Measurements from ENCODE around the gene PJA1.

The PJA1 gene, protein sequence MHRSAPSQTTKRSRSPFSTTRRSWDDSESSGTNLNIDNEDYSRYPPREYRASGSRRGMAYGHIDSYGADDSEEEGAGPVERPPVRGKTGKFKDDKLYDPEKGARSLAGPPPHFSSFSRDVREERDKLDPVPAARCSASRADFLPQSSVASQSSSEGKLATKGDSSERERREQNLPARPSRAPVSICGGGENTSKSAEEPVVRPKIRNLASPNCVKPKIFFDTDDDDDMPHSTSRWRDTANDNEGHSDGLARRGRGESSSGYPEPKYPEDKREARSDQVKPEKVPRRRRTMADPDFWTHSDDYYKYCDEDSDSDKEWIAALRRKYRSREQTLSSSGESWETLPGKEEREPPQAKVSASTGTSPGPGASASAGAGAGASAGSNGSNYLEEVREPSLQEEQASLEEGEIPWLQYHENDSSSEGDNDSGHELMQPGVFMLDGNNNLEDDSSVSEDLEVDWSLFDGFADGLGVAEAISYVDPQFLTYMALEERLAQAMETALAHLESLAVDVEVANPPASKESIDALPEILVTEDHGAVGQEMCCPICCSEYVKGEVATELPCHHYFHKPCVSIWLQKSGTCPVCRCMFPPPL

DNA sequence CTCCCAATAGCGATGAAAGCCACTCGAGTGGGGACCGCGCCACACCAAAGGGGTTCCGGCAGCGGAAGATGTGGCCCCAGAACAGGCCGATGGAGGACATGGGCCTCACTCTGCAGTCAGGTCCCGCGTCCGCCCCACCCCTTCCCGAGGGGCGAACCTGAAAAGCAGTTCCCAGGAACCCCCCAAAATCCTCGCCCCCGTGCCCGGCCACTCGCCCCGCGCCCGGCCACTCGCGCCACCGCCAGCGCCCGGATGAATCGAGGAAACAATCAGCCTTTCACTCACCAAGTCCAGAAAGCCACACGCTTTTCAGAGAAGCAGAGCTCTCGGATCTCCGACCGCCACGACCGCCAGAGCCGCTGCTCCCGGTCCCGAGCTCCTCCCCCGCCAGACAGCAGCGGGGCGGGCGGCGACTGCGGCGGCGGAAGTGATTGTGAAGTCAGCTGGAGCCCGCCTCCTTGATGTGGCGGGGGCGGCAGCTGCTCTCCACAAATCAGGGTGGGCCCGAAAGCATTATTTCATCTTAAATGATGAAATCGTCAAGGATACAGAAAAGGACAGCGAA lies at the start of gene PJA1:
Gene PJA1 (minus strand): TSS at position 367 of the 565 bp plus-strand sequence. CDS start 2,380 bp downstream, outside the sequence.
- peak in 1 of 2 experiments; percentile 75 for DNase-seq

GRCh38 chrX:69214463-69214862 lies 49.2 kb upstream of the PJA1 start:
- no peak for DNase-seq

DNA sequence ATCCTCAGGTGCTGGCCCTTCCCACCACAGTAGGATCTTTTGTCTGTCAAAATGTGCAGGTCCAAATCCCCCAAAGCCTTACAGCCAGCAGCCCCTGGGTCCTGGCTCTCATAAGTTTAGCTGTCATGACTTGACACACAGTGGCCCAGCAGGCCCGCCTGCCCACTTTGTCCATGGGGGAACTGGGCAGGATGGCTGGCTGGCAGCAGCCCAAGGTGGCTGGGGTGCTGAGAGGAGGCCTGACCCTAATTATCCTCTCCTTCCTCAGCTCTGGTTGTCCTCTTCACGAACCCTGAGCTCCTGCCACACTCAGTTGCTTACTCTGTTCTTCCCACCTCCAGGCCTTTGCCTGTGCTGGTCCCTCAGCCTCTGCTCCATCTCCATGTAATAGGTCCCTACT lies 46.4 kb upstream of the PJA1 start:
- DNase-seq, result no peak

GRCh38 chrX:69210581-69210980 lies 45.3 kb upstream of the PJA1 start:
- DNase-seq, result no peak

DNA sequence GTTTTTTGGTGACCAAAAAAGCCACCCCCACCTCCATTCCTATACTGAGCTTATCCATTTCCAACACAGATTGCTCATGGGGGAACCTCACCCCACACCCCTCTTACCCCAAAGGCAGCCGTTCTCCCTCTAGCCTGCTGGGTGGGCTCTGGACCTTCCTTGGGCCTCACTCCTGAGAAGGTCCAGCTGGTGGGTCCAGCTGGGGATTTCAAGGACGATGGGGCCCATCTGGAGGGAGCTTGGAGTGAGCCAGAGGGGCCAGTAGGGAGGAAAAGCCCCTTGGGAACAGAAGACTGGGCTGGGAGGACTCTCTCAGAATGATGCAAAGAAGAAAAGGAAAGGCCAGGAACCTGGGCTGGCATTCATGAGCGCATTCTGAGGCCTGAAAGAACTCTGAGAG lies 42.0 kb upstream of the PJA1 start:
- no peak for DNase-seq

DNA sequence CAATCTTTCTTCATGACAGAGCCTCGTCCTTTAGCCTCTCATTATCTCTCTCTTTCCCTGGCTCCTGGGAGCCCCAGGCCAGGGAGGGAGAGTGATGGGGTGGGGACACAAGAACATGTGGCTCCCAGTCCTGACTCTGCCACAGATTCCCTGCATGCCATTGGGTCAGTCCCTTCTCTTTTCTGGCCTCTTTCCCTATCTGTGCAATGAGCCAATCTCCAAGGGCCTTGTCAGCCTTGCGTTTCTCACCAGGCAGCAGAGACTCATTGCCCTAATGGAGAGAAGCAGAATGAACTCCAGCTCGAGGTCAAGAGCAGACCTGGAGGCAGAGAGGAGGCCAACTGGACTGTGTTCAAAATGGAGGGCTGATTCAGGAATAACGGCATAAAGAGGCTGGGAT lies 38.4 kb upstream of the PJA1 start:
- no peak for DNase-seq

DNA sequence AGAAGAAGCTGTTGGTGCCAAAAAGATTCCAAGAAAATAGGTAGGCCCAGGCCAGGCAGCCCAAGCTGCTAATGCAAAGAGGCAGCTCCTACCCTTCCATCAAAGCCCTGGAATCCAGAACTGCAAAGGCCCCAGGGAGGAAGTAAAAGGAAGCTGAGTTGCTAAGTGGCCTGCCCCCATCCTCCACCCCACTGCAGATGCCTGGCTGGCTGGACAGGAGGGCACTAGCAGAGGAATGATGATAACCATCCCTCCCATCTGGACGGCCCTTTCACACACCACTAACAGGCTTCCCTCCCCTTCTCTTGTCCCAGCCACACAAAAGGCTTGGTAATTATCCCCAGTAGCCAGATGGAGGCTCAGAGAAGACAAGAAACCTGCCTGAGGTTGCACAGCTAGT lies 32.4 kb upstream of the PJA1 start:
- DNase-seq, result no peak

GRCh38 chrX:69196666-69197065 lies 31.4 kb upstream of the PJA1 start:
- DNase-seq, result no peak

- no peak for DNase-seq
Observed at GRCh38 chrX:69195810-69196209, 30.6 kb upstream of the PJA1 start.

- DNase-seq, result no peak
Observed at GRCh38 chrX:69195192-69195591, 29.9 kb upstream of the PJA1 start.

GRCh38 chrX:69192603-69193002 lies 27.4 kb upstream of the PJA1 start:
- DNase-seq, result no peak

DNA sequence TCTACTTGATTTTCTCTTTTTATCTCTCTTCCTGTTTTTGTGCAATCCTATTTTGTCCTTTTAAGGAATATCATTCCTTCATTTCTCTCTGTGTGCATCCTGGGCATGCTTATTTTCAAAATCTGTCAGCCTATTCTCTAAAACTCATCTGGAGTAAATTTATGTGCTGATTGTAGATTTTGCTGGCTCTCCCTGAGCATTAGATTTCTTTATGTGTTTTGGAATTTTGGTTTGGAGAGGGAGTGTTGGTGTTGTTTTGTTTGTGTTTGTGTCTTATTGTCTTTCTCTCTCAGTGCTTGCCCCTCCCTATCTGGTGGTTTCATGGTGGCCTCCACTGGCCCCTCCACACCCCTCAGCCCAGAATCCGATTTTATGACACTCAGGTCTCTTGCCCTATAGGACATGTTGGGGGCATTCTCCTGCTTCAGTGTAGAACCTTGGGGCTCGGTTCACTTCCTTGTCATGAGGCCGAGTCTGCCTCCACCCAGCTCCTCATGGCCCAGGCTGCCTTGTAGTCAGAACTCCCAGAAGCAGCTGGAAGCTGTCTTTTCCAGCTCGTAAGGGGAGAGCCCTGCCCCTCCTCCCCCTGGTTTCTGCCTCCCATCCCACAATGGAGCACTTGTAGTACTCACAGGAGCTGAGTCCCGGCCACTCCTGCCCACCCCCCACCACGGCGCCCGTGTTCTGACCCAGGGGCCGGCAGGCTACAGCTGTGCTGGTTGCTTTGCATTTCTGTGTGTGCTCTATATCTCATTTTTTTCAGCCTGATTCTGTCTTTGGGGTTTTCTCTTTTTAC lies 24.5 kb upstream of the PJA1 start:
- DNase-seq, result peak in 1 of 2 experiments; percentile 3

GRCh38 chrX:69186651-69187050 lies 21.4 kb upstream of the PJA1 start:
- DNase-seq, result no peak

GRCh38 chrX:69185886-69186285 lies 20.6 kb upstream of the PJA1 start:
- DNase-seq, result no peak

- DNase-seq, result no peak
Observed at GRCh38 chrX:69185141-69185540, 19.9 kb upstream of the PJA1 start.

DNA sequence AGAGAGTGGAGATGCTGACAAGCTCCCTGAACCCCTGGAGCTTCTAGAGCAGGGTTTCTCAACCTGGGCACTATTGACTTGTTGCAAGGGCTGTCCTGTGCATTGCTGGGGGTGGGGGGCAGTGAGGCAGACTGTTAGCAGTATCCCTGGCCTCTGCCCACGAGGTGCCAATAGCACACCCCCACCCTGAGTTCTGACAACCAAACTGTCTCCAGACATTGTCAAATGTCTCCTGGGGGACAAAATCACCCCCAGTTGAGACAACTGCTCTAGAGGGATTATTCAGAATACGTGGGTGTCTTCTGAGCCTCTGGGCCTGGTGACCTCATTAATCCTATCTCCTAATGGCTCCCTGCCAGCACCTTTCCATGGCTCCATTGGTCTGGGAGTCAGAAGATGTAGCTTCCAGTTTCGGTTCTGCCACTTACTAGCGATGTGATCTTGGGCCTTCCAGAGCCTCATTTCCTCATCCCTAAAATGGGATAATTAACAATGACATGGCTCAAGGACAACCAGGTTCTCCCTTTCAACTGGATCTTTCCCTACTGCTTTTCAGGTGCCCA lies 17.6 kb upstream of the PJA1 start:
- DNase-seq, result no peak

- DNase-seq, result peak; percentile 40 to 64
Observed at GRCh38 chrX:69179380-69179911, 14.2 kb upstream of the PJA1 start.

GRCh38 chrX:69178592-69178991 lies 13.3 kb upstream of the PJA1 start:
- DNase-seq, result no peak

DNA sequence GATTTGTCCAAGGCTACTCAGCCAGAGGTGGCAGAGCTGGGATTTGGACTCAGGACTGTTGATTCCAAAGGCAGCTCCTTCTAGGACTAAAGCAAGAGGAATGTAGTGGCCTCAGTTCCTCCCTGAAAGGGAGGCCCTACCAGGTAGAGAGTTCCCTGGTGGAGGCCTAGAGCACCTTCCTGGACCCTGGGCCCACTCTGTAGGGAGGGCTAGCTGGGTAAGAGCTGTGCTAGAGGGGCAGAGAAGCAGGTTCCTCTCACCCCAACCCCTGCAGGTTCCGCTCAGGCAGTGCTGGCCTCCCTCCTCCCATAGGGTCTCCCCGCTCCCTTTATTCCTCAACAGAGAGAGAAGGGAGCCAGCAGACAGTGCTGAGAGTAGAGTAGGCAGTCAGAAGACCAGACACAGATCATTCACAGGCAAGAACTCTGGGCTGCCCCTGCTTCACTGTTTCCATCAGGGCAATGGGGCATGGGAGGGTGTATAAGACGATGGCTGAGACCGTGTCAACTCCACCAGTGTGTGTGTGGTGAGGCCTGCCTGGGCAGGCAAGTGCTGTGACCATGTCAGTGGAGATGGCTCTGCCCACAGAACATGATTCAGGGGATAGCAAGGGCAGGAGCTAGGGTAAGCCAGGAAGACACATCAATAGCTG lies 12.4 kb upstream of the PJA1 start:
- no peak for DNase-seq

- no peak for DNase-seq
Observed at GRCh38 chrX:69176053-69176452, 10.8 kb upstream of the PJA1 start.

DNA sequence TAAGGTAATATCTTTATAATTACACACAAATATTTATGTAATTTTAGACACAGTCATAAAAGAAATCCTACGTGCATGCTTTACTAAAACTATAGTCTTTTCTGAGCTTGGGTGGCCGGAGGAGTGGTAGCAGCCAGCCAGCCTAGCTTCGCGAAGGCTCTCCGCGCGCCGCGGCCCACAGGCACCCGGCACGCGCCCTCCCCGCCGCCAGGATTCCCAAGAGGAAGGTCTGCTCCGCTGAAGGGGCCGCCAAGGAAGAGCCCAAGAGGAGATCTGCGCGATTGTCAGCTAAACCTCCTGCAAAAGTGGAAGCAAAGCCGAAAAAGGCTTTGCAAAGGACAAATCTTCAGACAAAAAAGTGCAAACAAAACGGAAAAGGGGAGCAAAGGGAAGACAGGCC lies 8.7 kb upstream of the PJA1 start:
- no peak for DNase-seq

- DNase-seq, result no peak
Observed at GRCh38 chrX:69172937-69173336, 7.7 kb upstream of the PJA1 start.

Data from NCI-H526 (cell line).